GM12878 (cell line): ENCODE results near the gene XPO6. TPM values are rescaled to one million over a fixed set of nuclear protein-coding genes. Genes with fewer than 3 reads are reported as not detected.

Experiments used
- ATAC-seq: fragments of 200-7000 bp; cut with Tn5 transposase; 3 replicates; pipeline ENCODE4 v1.9.1; 2020; ENCODE audit warnings: mild to moderate bottlenecking, moderate library complexity
- BruUV-seq: library from RNA; stranded (reverse); fragments of 400-500 nt; replicated peaks from 2 replicates; lab custom pipeline; 2021; lab: Mats Ljungman, UMichigan
- CTCF ChIA-PET: fragments of 300-600 bp; sonication (Branson Sonifier 250); formaldehyde crosslinking; extraction: SDS; loops from one replicate; lab custom pipeline; 2021; ENCODE audit warnings: inconsistent platforms; lab: Yijun Ruan, JAX
- POLR2A ChIA-PET: fragments of 350-600 bp; formaldehyde crosslinking; extraction: SDS; loops from one replicate; lab custom pipeline; 2021; ENCODE audit warnings: inconsistent platforms; lab: Charles Lee
- RAD21 ChIA-PET: fragments of 300-600 bp; sonication (Branson Sonifier 250); formaldehyde crosslinking; loops from one replicate; lab custom pipeline; 2023; ENCODE audit warnings: antibody characterized with exemption; ENCODE audit not compliant: unreplicated experiment; lab: Charles Lee
- SMC1A ChIA-PET: fragments of 300-600 bp; sonication (Branson Sonifier 250); formaldehyde crosslinking; loops from one replicate; lab custom pipeline; 2023; ENCODE audit not compliant: unreplicated experiment, uncharacterized antibody; lab: Charles Lee
- DNase-seq: peaks from one replicate; pipeline ENCODE4 v3.0.0-alpha.2; 2011; ENCODE audit warnings: low read depth, low spot score
- FAIRE-seq: peaks from 3 replicates; lab custom pipeline; 2011; peaks lifted over from hg19 to GRCh38; lab: Jason Lieb, UNC
- H2AFZ ChIP-seq: 2 replicates; pipeline ENCODE4 v1.6.0; 2011; ENCODE audit warnings: low read depth, low read length, control low read depth; ENCODE audit not compliant: control insufficient read depth
- H3K27ac ChIP-seq: 2 replicates; pipeline ENCODE4 v1.5.1; 2011; ENCODE audit warnings: control low read depth; ENCODE audit not compliant: control insufficient read depth, insufficient read depth
- H3K27me3 ChIP-seq, 2 experiments: replicated peaks in 1 of 2; 2 replicates each; pipeline versions ENCODE4 v1.6.0 to v1.6.1; 2011; ENCODE audit warnings: low read length in 1 of 2; ENCODE audit not compliant: control insufficient read depth in 2 of 2, insufficient read depth in 2 of 2
- H3K36me3 ChIP-seq, 2 experiments: 2 replicates each; pipeline ENCODE4 v1.5.1; 2011; ENCODE audit warnings: low read length in 1 of 2; ENCODE audit not compliant: control insufficient read depth in 2 of 2, insufficient read depth in 2 of 2
- H3K4me1 ChIP-seq: 2 replicates; pipeline ENCODE4 v1.6.1; 2011; ENCODE audit warnings: mild to moderate bottlenecking, low read length, moderate library complexity, mixed read lengths; ENCODE audit not compliant: control insufficient read depth, insufficient read depth
- H3K4me2 ChIP-seq: 2 replicates; pipeline ENCODE4 v1.6.0; 2011; ENCODE audit warnings: control low read depth; ENCODE audit not compliant: control insufficient read depth, insufficient read depth
- H3K4me3 ChIP-seq: fragments of 200-600 bp; sonication (generic); 2 replicates; pipeline ENCODE4 v1.5.1; 2016
- H3K79me2 ChIP-seq: 2 replicates; pipeline ENCODE4 v1.6.0; 2011; ENCODE audit warnings: low read length; ENCODE audit not compliant: control insufficient read depth, insufficient read depth
- H3K9ac ChIP-seq: 2 replicates; pipeline ENCODE4 v1.8.0; 2011; ENCODE audit warnings: low read length, control low read depth, mixed read lengths; ENCODE audit not compliant: control insufficient read depth, insufficient read depth
- H3K9me3 ChIP-seq: replicated peaks from 3 replicates; pipeline ENCODE4 v1.5.1; 2011; ENCODE audit warnings: mild to moderate bottlenecking, low read length; ENCODE audit not compliant: control insufficient read depth, insufficient read depth
- H4K20me1 ChIP-seq: 2 replicates; pipeline ENCODE4 v1.6.0; 2011; ENCODE audit not compliant: control insufficient read depth, insufficient read depth
- BMI1 ChIP-seq: fragments of 450-650 bp; IDR thresholded peaks from 2 replicates; pipeline ENCODE4 v1.6.1; 2016; ENCODE audit warnings: mild to moderate bottlenecking, moderate library complexity, borderline replicate concordance
- CBX3 ChIP-seq: fragments of 200-600 bp; sonication (generic); IDR thresholded peaks from 2 replicates; pipeline ENCODE4 v1.6.1; 2016; ENCODE audit warnings: low read depth, borderline replicate concordance
- CHD2 ChIP-seq: IDR thresholded peaks from 2 replicates; pipeline ENCODE4 v1.6.1; 2011; ENCODE audit warnings: low read depth, low read length, improper control_type of control experiment, borderline replicate concordance
- CHD4 ChIP-seq: fragments of 200-600 bp; sonication (generic); IDR thresholded peaks from 2 replicates; pipeline ENCODE4 v1.6.1; 2016; ENCODE audit warnings: mild to moderate bottlenecking
- HDAC2 ChIP-seq: fragments of 200-600 bp; sonication (generic); IDR thresholded peaks from 2 replicates; pipeline ENCODE4 v1.6.1; 2017
- NFYA ChIP-seq: IDR thresholded peaks from 2 replicates; pipeline ENCODE4 v1.6.1; 2011; ENCODE audit warnings: low read depth, mild to moderate bottlenecking, low read length, improper control_type of control experiment, borderline replicate concordance
- NRF1 ChIP-seq: conservative IDR thresholded peaks from 2 replicates; pipeline ENCODE4 v1.6.1; 2011; ENCODE audit warnings: mild to moderate bottlenecking, low read depth, low read length, improper control_type of control experiment
- POU2F2 ChIP-seq: IDR thresholded peaks from 3 replicates; pipeline ENCODE4 v1.6.1; 2011; ENCODE audit warnings: low read depth, mild to moderate bottlenecking, low read length, borderline replicate concordance
- RCOR1 ChIP-seq: conservative IDR thresholded peaks from 2 replicates; pipeline ENCODE4 v1.6.1; 2012; ENCODE audit warnings: low read depth, low read length, improper control_type of control experiment
- SRF ChIP-seq, 2 experiments: IDR thresholded peaks; 2 replicates each; pipeline ENCODE4 v1.6.1; 2011; ENCODE audit warnings: low read depth in 2 of 2, low read length in 2 of 2, mild to moderate bottlenecking in 1 of 2, moderate library complexity in 1 of 2
- TBL1XR1 ChIP-seq: IDR thresholded peaks from 2 replicates; pipeline ENCODE4 v1.6.1; 2012; ENCODE audit warnings: low read depth, low read length, improper control_type of control experiment
- ZBTB4 ChIP-seq: fragments of 450-650 bp; formaldehyde crosslinking; IDR thresholded peaks from 2 replicates; pipeline ENCODE4 v1.4.0; 2022; ENCODE audit warnings: mild to moderate bottlenecking, moderate library complexity
- ZBTB40 ChIP-seq: fragments of 450-650 bp; IDR thresholded peaks from 2 replicates; pipeline ENCODE4 v1.6.1; 2016; ENCODE audit warnings: mild to moderate bottlenecking, moderate library complexity, borderline replicate concordance
- WGBS: methylation state at CpG from one replicate; pipeline ENCODE4 v1.1.6; 2016; ENCODE audit warnings: low lambda C conversion rate; ENCODE audit not compliant: insufficient replicate concordance, insufficient coverage; ENCODE audit errors: missing lambda C conversion rate; 5-methylcytosine and 5-hydroxymethylcytosine counted together
- in situ Hi-C: fragments of 300-500 bp; cut with MboI; formaldehyde crosslinking; loops from 9 replicates; pipeline ENCODE4 v1.14.3; 2018; ENCODE audit warnings: mixed read lengths
- intact Hi-C: fragments of 100-400 bp; cut with micrococcal nuclease; formaldehyde crosslinking; loops from one replicate; pipeline ENCODE4 v1.14.2; 2022; ENCODE audit not compliant: unreplicated experiment
- polyA plus RNA-seq, 11 experiments: library from polyadenylated mRNA; depleted of rRNA in 4 of 11; unstranded in 6 of 11; stranded (reverse) in 5 of 11; fragments of >200 nt; fragmentation: Nextera tagmentation in 4 of 11; fragmentation: Illumina TruSeq in 1 of 11; extraction: Ambion mirVana in 4 of 11; extraction: Trizol in 1 of 11; gene quantifications; 1 replicate in 1 of 11; 2 replicates in 10 of 11; pipeline versions ENCODE4 v1.2.1 to v1.2.3, GENCODE V29; 2011 to 2016; ENCODE audit warnings: inconsistent platforms in 2 of 11, missing spikeins in 2 of 11, low read depth in 1 of 11
- total RNA-seq, 4 experiments: library from RNA; depleted of rRNA in 3 of 4; stranded (reverse); fragments of >200 nt in 3 of 4; fragmentation: Illumina TruSeq in 1 of 4; extraction: Trizol in 1 of 4; gene quantifications; 2 replicates each; pipeline versions ENCODE4 v1.2.1 to v1.2.3, GENCODE V29; 2013 to 2021
- TF ChIP-seq, protein P1 (sequence below): fragments of 450-650 bp; formaldehyde crosslinking; IDR thresholded peaks from 2 replicates; pipeline ENCODE4 v1.5.0; 2022; ENCODE audit warnings: mild to moderate bottlenecking, missing genetic modification characterization

Gene XPO6
- total and polyA plus RNA-seq, 10 of the 15 experiments (the other 5 are each of a cell fraction or from before 2014, with no cell fraction given), result 9.9 to 246 (median 110) TPM

DNA sequence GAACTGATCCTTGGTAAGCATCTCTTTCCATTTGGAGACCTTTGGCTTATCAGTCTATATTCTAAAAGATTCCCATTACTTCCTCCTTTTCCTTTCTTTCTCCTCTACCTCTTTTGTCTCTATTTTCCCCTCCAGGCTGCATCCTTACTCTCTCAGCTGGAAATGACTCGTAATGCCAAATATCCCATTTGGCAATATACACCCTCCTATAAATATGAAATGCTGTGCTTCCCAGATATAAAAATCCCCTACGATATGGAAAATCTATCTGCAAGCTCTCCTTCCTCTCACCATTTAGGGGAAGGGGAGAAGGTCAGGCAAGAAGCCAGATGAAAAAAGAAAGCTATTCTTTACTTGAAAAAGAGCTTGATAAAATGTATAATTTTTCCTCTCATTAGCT lies 39.9 kb downstream of the XPO6 start:
- Histone ChIP-seq H3K9me3 (no peaks in the 10 kb centered on the region), H3K4me3 (no peak overlapping the region), H3K4me2 (no peak overlapping the region), H3K9ac (no peak overlapping the region), H2AFZ (no peak overlapping the region), H3K27me3 (no peaks in the 10 kb centered on the region), H3K79me2 (peaks cover 28% of the 10 kb centered on the region), H3K4me1 (no peaks in the 10 kb centered on the region), H4K20me1 (peaks cover 2% of the 10 kb centered on the region; the same call in 1 of the 2 replicates), H3K27ac (no peak overlapping the region), H3K36me3 (peaks cover 25 to 47% of the 10 kb centered on the region in 2 experiments)
- 96% methylated on average over 2 of the region's 2 CpGs for WGBS
- FAIRE-seq (no peak), ATAC-seq (no peak), DNase-seq (no peak)
- in situ Hi-C loops, result no loop called here
- POLR2A ChIA-PET, result interaction anchor here (0.7 kb wide), 1 partner anchor 22 kb away, joined by 3 read pairs; no protein-coding TSS in a partner anchor
- SMC1A ChIA-PET, result interaction anchor here (0.6 to 1.8 kb wide), 6 partner anchors 9 to 39 kb away, joined by 3 to 5 read pairs (median 4); no protein-coding TSS in a partner anchor
- BruUV-seq, result no TSS peak
- CTCF ChIA-PET, result interaction anchor here (0.6 to 0.9 kb wide), 2 partner anchors 10 to 16 kb away, joined by 3 to 7 read pairs; no protein-coding TSS in a partner anchor
- intact Hi-C loops, result no loop called here
- RAD21 ChIA-PET, result interaction anchor here (1.4 kb wide), 1 partner anchor 14 kb away, joined by 3 read pairs; no protein-coding TSS in a partner anchor
- TF ChIP-seq, protein P1, sequence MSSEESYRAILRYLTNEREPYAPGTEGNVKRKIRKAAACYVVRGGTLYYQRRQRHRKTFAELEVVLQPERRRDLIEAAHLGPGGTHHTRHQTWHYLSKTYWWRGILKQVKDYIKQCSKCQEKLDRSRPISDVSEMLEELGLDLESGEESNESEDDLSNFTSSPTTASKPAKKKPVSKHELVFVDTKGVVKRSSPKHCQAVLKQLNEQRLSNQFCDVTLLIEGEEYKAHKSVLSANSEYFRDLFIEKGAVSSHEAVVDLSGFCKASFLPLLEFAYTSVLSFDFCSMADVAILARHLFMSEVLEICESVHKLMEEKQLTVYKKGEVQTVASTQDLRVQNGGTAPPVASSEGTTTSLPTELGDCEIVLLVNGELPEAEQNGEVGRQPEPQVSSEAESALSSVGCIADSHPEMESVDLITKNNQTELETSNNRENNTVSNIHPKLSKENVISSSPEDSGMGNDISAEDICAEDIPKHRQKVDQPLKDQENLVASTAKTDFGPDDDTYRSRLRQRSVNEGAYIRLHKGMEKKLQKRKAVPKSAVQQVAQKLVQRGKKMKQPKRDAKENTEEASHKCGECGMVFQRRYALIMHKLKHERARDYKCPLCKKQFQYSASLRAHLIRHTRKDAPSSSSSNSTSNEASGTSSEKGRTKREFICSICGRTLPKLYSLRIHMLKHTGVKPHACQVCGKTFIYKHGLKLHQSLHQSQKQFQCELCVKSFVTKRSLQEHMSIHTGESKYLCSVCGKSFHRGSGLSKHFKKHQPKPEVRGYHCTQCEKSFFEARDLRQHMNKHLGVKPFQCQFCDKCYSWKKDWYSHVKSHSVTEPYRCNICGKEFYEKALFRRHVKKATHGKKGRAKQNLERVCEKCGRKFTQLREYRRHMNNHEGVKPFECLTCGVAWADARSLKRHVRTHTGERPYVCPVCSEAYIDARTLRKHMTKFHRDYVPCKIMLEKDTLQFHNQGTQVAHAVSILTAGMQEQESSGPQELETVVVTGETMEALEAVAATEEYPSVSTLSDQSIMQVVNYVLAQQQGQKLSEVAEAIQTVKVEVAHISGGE (CRISPR knock-in tag), result no peak
- TF ChIP-seq CHD2 (no peak), ZBTB4 (CRISPR knock-in tag) (no peak), TBL1XR1 (no peak), ZBTB40 (no peak), CHD4 (no peak), RCOR1 (no peak), BMI1 (no peak), NFYA (no peak), CBX3 (no peak), NRF1 (no peak), POU2F2 (no peak), HDAC2 (no peak), SRF (IDR thresholded peaks at IDR 0.05; ENCODE audit: low read depth in 2 of 2, low read length in 2 of 2) (no peak)
